OCI-LY7 (cell line): Measurements from ENCODE around the gene KANSL1L.

ENCODE experiments used
- CTCF ChIP-seq: fragments of 200-600 bp; sonication (generic); conservative IDR thresholded peaks from 2 replicates; pipeline ENCODE4 v1.5.1; 2014; ENCODE audit warnings: mild to moderate bottlenecking, antibody characterized with exemption, low read length, moderate library complexity, mixed read lengths
- EZH2phosphoT487 ChIP-seq: fragments of 200-600 bp; sonication (generic); IDR thresholded peaks from 2 replicates; pipeline ENCODE4 v1.6.1; 2018; ENCODE audit warnings: low read depth, borderline replicate concordance, mild to moderate bottlenecking, mixed run types, antibody characterized with exemption, low read length, moderate library complexity, mixed read lengths

- TF ChIP-seq CTCF (no peak), EZH2phosphoT487 (no peak)
Measured at GRCh38 chr2:210162466-210163124, 8.6 kb downstream of the KANSL1L start.
